Omental fat pad (tissue), 4 donors: Measurements from ENCODE around the gene UBE2E2. TPM values are rescaled to one million over a fixed set of nuclear protein-coding genes. Genes with fewer than 3 reads are reported as not detected.

Experiments
- ATAC-seq: fragments of 150-250 bp; one replicate; pipeline ENCODE4 v1.9.1; 2016; ENCODE audit warnings: mild to moderate bottlenecking, moderate library complexity; ENCODE audit not compliant: low FRiP score
- DNase-seq: peaks from one replicate; pipeline ENCODE4 v3.0.0-alpha.2; 2019; ENCODE audit warnings: low spot score
- CTCF ChIP-seq, 3 donors: fragments of 450-650 bp; IDR thresholded peaks; one replicate each; pipeline ENCODE4 v1.5.1; 2016 to 2017; ENCODE audit warnings: antibody characterized with exemption in 3 of 3, mild to moderate bottlenecking in 3 of 3, moderate library complexity in 2 of 3
- total RNA-seq, 4 donors: library from RNA; depleted of rRNA; stranded (reverse); fragments of >200 nt; gene quantifications; one replicate each; pipeline ENCODE4 v1.1.0, GENCODE V29; 2016

Gene UBE2E2
- total RNA-seq, 4 donors from 2014 or later: 25.9 to 93.4 (median 73.9) TPM

GRCh38 chr3:23485922-23486321 is 282.8 kb downstream of the UBE2E2 start:
- DNase-seq: no peak
- no peak for ATAC-seq
- no peak for TF ChIP-seq CTCF (IDR thresholded peaks at IDR 0.05)

- no peak for ATAC-seq
- no peak for DNase-seq
- no peak for TF ChIP-seq CTCF (IDR thresholded peaks at IDR 0.05)
Measured at GRCh38 chr3:23487015-23487414, 283.9 kb downstream of the UBE2E2 start.

- no peak for TF ChIP-seq CTCF (IDR thresholded peaks at IDR 0.05)
- ATAC-seq (no peak), DNase-seq (no peak)
Measured at GRCh38 chr3:23488618-23489017, 285.5 kb downstream of the UBE2E2 start.

- ATAC-seq: no peak
- no peak for TF ChIP-seq CTCF (IDR thresholded peaks at IDR 0.05)
- DNase-seq: no peak
Measured at GRCh38 chr3:23489300-23490158, 286.4 kb downstream of the UBE2E2 start.

- ATAC-seq (no peak), DNase-seq (no peak)
- TF ChIP-seq CTCF (IDR thresholded peaks at IDR 0.05): no peak
Measured at GRCh38 chr3:23490459-23490858, 287.3 kb downstream of the UBE2E2 start.

GRCh38 chr3:23492057-23492456 is 288.9 kb downstream of the UBE2E2 start:
- DNase-seq (no peak), ATAC-seq (no peak)
- no peak for TF ChIP-seq CTCF (IDR thresholded peaks at IDR 0.05)

GRCh38 chr3:23493889-23494288 is 290.8 kb downstream of the UBE2E2 start:
- TF ChIP-seq CTCF (IDR thresholded peaks at IDR 0.05): no peak
- no peak for ATAC-seq

More at GRCh38 chr3:23493889-23494288, 290.8 kb downstream of the UBE2E2 start:
- no peak for DNase-seq
